ENCODE data around the gene CUL4A.

Gene CUL4A

DNA sequence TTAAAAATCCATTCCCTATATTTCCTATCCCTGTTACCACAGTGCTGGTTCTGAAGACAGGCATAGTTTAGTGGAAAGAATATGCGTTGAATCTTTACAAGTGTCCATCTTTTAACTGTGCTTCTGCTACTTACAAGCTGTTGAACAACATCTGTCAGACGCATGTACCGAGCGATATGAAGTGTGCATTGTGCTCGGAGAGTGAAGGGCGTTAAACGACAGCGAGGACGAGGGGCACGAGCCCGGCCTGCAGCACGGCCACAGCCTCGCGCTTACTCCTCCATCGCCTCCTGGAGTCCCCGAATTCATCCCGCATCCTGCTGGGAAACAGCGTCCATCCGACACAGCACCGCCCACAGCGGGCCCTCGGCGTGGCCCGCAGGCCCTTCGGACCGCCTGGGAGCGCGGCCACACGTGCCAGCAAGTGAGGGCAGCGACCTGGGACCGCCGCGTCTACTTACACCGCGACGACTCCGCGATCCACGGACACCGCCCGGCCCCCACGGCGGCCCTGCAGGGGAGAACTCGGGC lies 1.5 kb upstream of the CUL4A start:
- in situ Hi-C loops (cut with MboI; ENCODE audit: low sequenced_read_pairs): no loop called here

DNA sequence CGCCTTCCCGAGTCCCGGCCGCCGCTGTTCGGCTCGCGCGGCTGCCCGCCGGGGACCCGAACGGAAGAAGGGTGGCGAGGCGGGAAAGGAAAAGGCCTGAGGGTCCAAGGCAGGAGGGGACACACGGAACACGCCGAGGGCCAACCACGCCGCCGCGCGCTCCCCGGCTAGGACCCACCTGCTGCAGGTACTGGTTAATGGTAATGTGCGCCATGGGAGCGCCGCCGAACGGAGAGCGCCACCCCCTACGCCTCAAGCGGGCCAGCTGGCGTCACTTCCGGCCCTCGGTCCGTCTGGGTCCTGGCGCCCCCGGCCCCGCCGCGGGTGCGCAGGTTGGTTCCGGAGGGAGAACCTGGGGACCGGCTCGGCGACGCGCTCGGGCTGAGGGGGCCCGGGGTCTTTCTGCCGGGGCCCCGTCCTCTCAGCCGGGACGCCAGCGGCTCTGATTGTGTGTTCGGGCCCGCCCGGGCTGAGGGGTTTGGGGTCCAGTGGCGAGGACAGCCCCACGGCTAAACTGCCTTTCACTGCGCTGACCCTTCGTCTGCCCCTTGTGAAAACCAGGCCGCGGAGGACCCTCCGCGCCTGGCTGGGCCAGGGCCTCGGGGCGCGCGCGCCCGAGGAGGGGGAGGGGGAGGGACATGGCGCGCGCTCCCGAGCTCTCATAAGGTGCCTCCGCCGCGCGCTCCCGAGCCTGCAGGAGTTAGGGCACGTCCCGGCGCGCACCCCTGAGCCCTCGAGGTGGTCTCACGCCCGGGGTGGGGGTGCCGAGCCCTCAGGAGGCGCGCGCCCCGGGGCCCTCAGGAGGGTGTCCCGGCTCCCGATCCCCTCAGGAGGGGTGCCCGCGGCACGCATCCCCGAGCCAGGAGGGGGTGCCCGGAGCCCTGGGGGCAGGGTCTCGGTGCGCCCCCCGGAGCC lies 735 bp upstream of the CUL4A start, which contains the start of gene PCID2:
Gene PCID2 (minus strand): TSS at position 249 of the 915 bp plus-strand sequence. CDS start 35 bp downstream, at position 214.
- in situ Hi-C loops (cut with MboI; ENCODE audit: low sequenced_read_pairs): no loop called here

DNA sequence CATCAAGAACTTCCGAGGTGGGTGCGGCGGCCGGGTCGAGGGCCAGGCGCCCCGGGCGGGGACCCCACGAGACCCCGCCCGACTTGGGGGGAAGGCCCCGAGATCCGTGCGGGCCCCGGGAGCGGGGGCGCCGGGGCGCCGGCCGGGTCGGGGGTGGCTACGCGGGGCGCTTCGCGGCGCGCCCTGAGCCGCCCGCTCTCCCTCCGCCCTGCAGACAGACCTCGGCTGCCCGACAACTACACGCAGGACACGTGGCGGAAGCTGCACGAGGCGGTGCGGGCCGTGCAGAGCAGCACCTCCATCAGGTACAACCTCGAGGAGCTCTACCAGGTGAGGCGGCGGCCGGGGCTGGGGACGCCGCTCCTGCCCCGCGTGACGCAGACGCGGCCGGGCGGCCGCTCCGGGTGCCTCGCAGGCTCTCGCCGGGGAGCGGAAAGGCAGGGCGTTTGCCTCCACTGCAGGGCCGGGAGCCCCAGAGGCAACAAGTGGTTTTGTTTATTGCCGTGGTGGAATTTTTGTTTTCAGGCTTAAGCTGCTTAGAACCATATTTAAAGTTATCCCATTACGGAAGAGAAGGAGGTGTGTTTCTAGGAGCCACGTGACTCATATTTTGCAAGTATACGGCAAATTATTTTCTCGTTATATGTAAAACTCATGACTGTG lies 477 bp downstream of the CUL4A start:
- in situ Hi-C loops (cut with MboI; ENCODE audit: low sequenced_read_pairs): no loop called here

DNA sequence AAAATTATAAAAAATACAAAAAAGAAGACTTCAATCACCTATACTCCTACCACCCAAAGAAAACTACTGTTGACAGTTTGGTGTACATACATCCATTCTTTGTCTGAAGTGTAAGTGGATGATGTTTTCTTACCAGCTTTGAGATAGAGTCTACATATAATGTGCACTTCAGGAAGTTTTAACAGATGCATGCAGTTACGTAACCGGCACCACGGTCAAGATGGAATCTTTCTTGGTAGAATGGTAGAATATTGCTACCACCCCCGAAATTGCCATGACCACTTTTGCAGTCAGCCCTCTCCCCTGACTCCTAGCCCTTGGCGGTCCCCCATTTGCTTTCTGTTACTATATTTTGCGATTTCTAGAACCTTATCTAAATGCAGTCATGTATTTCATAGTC lies 1.4 kb downstream of the CUL4A start:
- in situ Hi-C loops (cut with MboI; ENCODE audit: low sequenced_read_pairs): no loop called here

- in situ Hi-C loops (cut with MboI; ENCODE audit: low sequenced_read_pairs): no loop called here
These were observed 2.4 kb downstream of the CUL4A start for GRCh38 chr13:113211774-113212173.

- in situ Hi-C loops (cut with MboI; ENCODE audit: low sequenced_read_pairs): no loop called here
These were observed 7.0 kb downstream of the CUL4A start for GRCh38 chr13:113216254-113217048.

- in situ Hi-C loops (cut with MboI; ENCODE audit: low sequenced_read_pairs): no loop called here
These were observed 9.2 kb downstream of the CUL4A start for GRCh38 chr13:113218586-113218985.

DNA sequence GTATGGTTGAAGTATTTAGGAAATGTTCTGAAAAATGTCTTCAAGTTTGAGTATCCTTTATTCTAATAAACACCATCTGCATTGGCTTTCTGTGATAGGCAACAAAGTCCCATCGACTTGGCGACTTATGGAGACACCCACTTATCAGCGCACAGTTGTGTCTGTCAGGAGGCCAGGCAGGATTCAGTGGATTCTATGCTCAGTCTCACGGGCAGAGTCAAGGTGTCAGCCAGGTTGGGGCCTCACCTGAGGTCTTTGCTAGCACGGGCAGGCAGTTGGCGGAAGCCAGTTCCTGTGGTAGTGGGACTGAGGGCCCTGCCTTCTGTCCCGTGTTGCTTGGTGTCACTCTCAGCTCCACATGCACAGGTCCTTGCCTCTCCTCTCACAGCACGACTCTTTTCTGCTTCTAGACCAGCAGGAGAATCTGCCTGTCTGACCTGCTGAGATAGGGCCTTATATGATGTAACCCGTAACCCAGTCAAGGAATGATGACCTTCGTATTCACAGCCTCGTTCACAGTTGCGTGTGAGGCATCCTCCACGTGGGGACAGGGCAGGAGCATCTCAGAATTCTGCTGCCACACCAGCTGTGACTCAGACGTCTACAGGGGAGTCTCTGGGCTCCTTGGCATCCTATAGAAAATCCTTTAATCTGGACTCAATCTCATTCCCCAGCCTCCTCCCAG lies 10.0 kb downstream of the CUL4A start:
- in situ Hi-C loops (cut with MboI; ENCODE audit: low sequenced_read_pairs): no loop called here

DNA sequence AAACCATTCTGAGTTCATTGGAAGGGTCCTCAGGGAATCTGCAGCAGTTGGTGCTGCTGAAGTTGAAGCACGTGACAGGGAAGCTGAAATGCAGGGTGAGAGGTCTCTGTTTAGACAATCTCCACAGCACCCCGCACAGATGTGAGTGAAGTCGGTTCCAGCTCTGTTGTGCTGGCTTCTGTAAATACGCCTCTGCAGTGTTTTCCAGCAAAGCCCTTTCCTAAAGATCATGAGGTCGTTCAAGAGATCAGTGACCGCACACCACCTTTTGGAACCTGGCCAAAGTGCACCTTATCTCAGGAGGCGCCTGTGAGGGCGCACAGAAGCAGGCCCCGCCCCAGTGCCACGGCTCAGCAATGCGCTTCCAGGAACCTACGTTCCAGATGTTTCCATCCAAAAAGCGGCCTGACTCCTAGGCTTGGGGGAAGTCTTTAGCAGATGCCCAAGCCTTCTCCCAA lies 10.8 kb downstream of the CUL4A start:
- in situ Hi-C loops (cut with MboI; ENCODE audit: low sequenced_read_pairs): no loop called here

DNA sequence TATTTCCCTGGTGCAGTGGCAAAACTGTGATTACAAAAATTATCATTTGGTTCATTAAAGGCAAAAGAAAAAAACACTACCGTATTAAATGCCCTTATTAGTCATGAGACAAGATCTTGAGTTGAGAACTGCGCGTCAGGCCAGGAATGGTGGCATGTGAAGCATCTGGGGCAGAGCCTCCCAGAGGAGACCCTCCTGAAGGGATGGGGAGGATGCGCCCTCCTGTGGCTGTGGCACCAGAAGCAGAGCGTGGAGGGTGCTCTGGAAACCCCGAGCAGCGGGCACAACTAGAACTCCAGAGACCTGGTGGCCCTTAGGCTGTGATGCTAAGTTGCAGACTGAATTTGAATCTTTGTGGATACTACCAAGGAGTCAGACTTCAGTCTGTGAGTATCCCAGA lies 11.5 kb downstream of the CUL4A start:
- in situ Hi-C loops (cut with MboI; ENCODE audit: low sequenced_read_pairs): no loop called here

- in situ Hi-C loops (cut with MboI; ENCODE audit: low sequenced_read_pairs): no loop called here
These were observed 13.7 kb downstream of the CUL4A start for GRCh38 chr13:113223070-113223469.

- in situ Hi-C loops (cut with MboI; ENCODE audit: low sequenced_read_pairs): no loop called here
These were observed 15.1 kb downstream of the CUL4A start for GRCh38 chr13:113224486-113224885.

DNA sequence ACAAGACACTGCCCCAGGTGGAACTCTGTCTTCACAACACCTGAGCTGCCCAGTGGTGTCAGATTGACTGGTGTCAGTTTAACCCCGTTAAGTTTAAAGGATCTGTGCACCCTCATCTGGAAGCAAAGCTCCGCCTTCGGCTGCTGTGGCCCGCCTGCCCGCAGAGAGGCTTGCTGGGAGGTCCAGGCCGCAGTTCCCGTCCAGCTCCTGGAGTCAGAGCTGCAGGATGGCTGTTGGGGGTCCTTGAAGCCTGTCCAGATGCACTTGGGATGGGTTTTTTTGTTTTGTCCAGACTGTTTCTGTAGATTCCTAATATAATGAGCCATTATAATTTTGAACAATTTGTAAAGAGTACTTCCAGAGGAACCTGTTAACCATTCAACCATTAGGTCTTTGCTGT lies 16.1 kb downstream of the CUL4A start:
- in situ Hi-C loops (cut with MboI; ENCODE audit: low sequenced_read_pairs): no loop called here

- in situ Hi-C loops (cut with MboI; ENCODE audit: low sequenced_read_pairs): no loop called here
These were observed 17.5 kb downstream of the CUL4A start for GRCh38 chr13:113226873-113227450.

DNA sequence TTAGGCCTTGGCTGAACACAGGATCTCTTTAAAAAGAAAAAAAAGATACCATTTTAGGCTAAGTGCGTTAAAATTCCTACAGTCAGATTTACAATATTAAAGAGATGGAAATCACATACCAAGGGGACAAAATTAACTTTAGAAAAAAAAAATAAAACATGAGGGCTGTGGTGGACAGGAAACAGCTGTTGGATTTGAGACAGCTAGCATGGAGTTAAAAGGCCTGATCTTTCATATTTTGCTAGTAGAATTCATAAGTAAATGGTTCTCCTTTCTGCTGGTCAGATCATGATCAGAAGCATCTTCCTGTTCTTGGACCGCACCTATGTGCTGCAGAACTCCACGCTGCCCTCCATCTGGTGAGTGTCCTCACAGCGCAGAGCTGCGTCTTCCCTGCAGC lies 19.7 kb downstream of the CUL4A start:
- in situ Hi-C loops (cut with MboI; ENCODE audit: low sequenced_read_pairs): no loop called here

DNA sequence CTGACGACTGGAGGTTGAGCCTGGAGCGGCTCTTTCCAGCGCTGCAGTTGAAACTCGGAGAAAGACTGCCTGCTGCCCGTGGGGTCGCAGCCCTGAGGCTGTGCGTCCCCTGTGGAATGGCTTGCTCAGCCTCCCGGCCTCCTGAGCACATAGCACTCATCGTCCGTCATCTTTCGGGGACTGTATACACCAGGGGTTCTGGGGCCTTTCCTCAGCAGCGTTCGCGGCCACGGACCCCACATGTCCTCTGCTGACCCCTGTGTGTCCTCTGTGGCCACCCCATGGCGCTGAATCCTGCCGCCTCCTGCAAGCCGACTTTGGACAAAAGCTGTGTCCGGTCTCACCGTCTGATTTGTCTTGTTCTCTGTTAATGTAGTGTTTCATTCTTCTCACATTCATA lies 20.4 kb downstream of the CUL4A start:
- in situ Hi-C loops (cut with MboI; ENCODE audit: low sequenced_read_pairs): no loop called here

GRCh38 chr13:113231306-113232207 lies 22.1 kb downstream of the CUL4A start:
- in situ Hi-C loops (cut with MboI; ENCODE audit: low sequenced_read_pairs): no loop called here

- in situ Hi-C loops (cut with MboI; ENCODE audit: low sequenced_read_pairs): no loop called here
These were observed 23.0 kb downstream of the CUL4A start for GRCh38 chr13:113232208-113233003.

All from hTERT RPE-1 (cell line).